Measurements from ENCODE around the gene PLEKHA4.

DNA sequence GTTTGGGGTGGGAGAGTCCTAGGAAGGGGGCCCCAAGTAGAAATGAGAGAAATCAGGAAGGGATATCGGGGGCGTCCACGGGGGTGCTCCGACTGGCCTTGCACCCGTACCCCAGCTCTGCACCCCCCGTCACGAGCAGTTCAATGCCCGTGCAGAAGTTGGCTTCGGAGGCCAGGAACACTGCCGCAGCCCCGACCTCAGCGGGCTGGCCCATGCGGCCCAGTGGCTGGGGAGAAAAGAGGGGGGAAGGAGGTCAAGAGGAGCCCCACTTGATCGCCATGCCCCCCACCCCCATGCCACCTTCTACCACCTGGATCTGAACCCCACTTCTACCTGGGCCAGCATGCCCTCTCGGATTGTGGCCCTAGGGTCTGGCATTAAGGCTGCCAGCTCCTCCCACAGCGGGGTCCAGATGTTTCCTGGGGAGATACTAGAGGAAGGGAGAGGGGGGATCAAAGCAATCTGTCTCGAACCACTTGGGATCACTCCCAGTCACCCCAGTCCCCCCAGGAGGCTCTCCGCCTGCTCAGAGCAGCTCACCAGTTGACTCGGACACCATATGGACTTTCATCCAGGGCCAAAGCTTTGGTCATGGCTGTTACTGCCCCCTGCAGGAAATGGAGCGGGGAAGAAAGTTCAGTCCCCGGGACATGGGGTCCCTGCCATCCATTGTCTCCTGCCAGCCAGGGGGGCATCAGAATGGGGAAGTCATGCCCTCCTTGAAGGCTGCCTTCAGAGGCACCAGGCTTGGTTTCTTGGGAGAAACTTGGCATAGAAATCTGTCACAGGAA lies 55.1 kb downstream of the PLEKHA4 start:
- no peak for TF ChIP-seq TAF1 (IDR thresholded peaks at IDR 0.05; ENCODE audit: low read depth, low read length)
- TF ChIP-seq POLR2A (IDR thresholded peaks at IDR 0.05; ENCODE audit: low read depth, low read length), result no peak
- no peak for TF ChIP-seq POLR2AphosphoS5 (IDR thresholded peaks at IDR 0.05; ENCODE audit: low read depth, low read length)
- no peak for TF ChIP-seq SPI1 (IDR thresholded peaks at IDR 0.05; ENCODE audit: low read depth, low read length)
- no peak for TF ChIP-seq POU2F2 (IDR thresholded peaks at IDR 0.05; ENCODE audit: low read depth, low read length)
- no peak for TF ChIP-seq PAX5 (IDR thresholded peaks at IDR 0.05; ENCODE audit: insufficient read depth, low read length, severe bottlenecking)
